H9 (cell line): ENCODE measurements around the gene GPALPP1. TPM values are rescaled to one million over a fixed set of nuclear protein-coding genes. Genes with fewer than 3 reads are reported as not detected.

ENCODE experiments used
- DNase-seq: peaks from one replicate; pipeline ENCODE4 v3.0.0-alpha.2; 2017
- H2AFZ ChIP-seq: one replicate; pipeline ENCODE4 v1.6.1; 2013; ENCODE audit warnings: mild to moderate bottlenecking, low read length, control low read depth, moderate library complexity
- H2AK5ac ChIP-seq: 2 replicates; pipeline ENCODE4 v1.6.1; 2013; ENCODE audit warnings: low read length, control low read depth, mixed read lengths; ENCODE audit not compliant: insufficient read length
- H2BK120ac ChIP-seq: one replicate; pipeline ENCODE4 v1.6.1; 2013; ENCODE audit warnings: low read depth, mild to moderate bottlenecking, low read length, control low read depth, inconsistent platforms; ENCODE audit not compliant: poor library complexity, severe bottlenecking
- H2BK12ac ChIP-seq: 2 replicates; pipeline ENCODE4 v1.6.1; 2013; ENCODE audit warnings: low read length, control low read depth, mixed read lengths, low read depth; ENCODE audit not compliant: insufficient read length
- H2BK15ac ChIP-seq: 2 replicates; pipeline ENCODE4 v1.6.1; 2013; ENCODE audit warnings: low read depth, low read length, control low read depth
- H2BK20ac ChIP-seq: one replicate; pipeline ENCODE4 v1.6.1; 2013; ENCODE audit warnings: low read depth, mild to moderate bottlenecking, low read length, control low read depth, inconsistent platforms; ENCODE audit not compliant: poor library complexity, severe bottlenecking
- H2BK5ac ChIP-seq: 2 replicates; pipeline ENCODE4 v1.6.1; 2013; ENCODE audit warnings: low read length, control low read depth, mixed read lengths; ENCODE audit not compliant: insufficient read length
- H3K14ac ChIP-seq: 2 replicates; pipeline ENCODE4 v1.6.1; 2013; ENCODE audit warnings: low read length, control low read depth; ENCODE audit not compliant: insufficient read depth
- H3K18ac ChIP-seq: 2 replicates; pipeline ENCODE4 v1.6.1; 2013; ENCODE audit warnings: low read depth, mild to moderate bottlenecking, mixed read lengths, low read length, control low read depth; ENCODE audit not compliant: insufficient read length
- H3K23ac ChIP-seq: 2 replicates; pipeline ENCODE4 v1.6.1; 2013; ENCODE audit warnings: low read length, control low read depth, mixed read lengths, low read depth; ENCODE audit not compliant: insufficient read length
- H3K23me2 ChIP-seq: 2 replicates; pipeline ENCODE4 v1.6.1; 2013; ENCODE audit warnings: low read depth, mild to moderate bottlenecking, mixed read lengths, low read length, control low read depth; ENCODE audit not compliant: insufficient read length, poor library complexity, severe bottlenecking
- H3K27ac ChIP-seq: 2 replicates; pipeline ENCODE4 v1.5.1; 2013; ENCODE audit warnings: low read length, control low read depth, mixed read lengths, low read depth; ENCODE audit not compliant: insufficient read length
- H3K27me3 ChIP-seq: 2 replicates; pipeline ENCODE4 v1.6.1; 2013; ENCODE audit warnings: low read length, control low read depth, inconsistent platforms; ENCODE audit not compliant: insufficient read depth
- H3K4ac ChIP-seq: 2 replicates; pipeline ENCODE4 v1.6.1; 2013; ENCODE audit warnings: low read depth, mild to moderate bottlenecking, control low read depth, inconsistent platforms, low read length, moderate library complexity
- H3K4me1 ChIP-seq: 2 replicates; pipeline ENCODE4 v1.6.1; 2013; ENCODE audit warnings: low read length, control low read depth, inconsistent platforms; ENCODE audit not compliant: insufficient read depth
- H3K4me2 ChIP-seq: 2 replicates; pipeline ENCODE4 v1.6.1; 2013; ENCODE audit warnings: low read length, control low read depth, mixed read lengths; ENCODE audit not compliant: insufficient read length, insufficient read depth
- H3K56ac ChIP-seq: 2 replicates; pipeline ENCODE4 v1.6.1; 2013; ENCODE audit warnings: low read depth, mild to moderate bottlenecking, mixed read lengths, low read length, control low read depth; ENCODE audit not compliant: insufficient read length
- H3K79me1 ChIP-seq: 2 replicates; pipeline ENCODE4 v1.6.1; 2013; ENCODE audit warnings: low read depth, mild to moderate bottlenecking, moderate library complexity, low read length, control low read depth, inconsistent platforms; ENCODE audit not compliant: insufficient read depth, poor library complexity, severe bottlenecking
- H3K79me2 ChIP-seq: 2 replicates; pipeline ENCODE4 v1.6.1; 2013; ENCODE audit warnings: low read length, control low read depth, inconsistent platforms; ENCODE audit not compliant: insufficient read depth
- H3K9ac ChIP-seq: 2 replicates; pipeline ENCODE4 v1.6.1; 2013; ENCODE audit warnings: low read length, control low read depth, mixed read lengths; ENCODE audit not compliant: insufficient read length; ENCODE audit errors: extremely low read depth
- H3K9me3 ChIP-seq: one replicate; pipeline ENCODE4 v1.6.1; 2013; ENCODE audit warnings: low read depth, low read length, inconsistent platforms; ENCODE audit not compliant: control insufficient read depth
- H3T11ph ChIP-seq: one replicate; pipeline ENCODE4 v1.6.1; 2013; ENCODE audit warnings: mild to moderate bottlenecking, low read length, control low read depth, inconsistent platforms
- H4K20me1 ChIP-seq: one replicate; pipeline ENCODE4 v1.6.1; 2013; ENCODE audit not compliant: control insufficient read depth, insufficient read length, insufficient read depth
- H4K5ac ChIP-seq: 2 replicates; pipeline ENCODE4 v1.6.1; 2013; ENCODE audit warnings: low read depth, mild to moderate bottlenecking, mixed read lengths, low read length, control low read depth; ENCODE audit not compliant: insufficient read length
- H4K8ac ChIP-seq: replicated peaks from 2 replicates; pipeline ENCODE4 v1.6.1; 2013; ENCODE audit warnings: low read length, control low read depth, mixed read lengths, low read depth; ENCODE audit not compliant: insufficient read length
- H4K91ac ChIP-seq: 2 replicates; pipeline ENCODE4 v1.6.1; 2013; ENCODE audit warnings: low read depth, mild to moderate bottlenecking, moderate library complexity, mixed read lengths, low read length, control low read depth; ENCODE audit not compliant: insufficient read length
- H3K27ac Mint-ChIP-seq, 3 experiments: 2 replicates in 2 of 3; 3 replicates in 1 of 3; pipeline ENCODE4 v1.8.0; 2020 to 2021; ENCODE audit warnings: mixed read lengths in 3 of 3, mild to moderate bottlenecking in 1 of 3, moderate library complexity in 1 of 3
- H3K27me3 Mint-ChIP-seq: 2 replicates; pipeline ENCODE4 v1.8.0; 2021; ENCODE audit warnings: low read depth, mild to moderate bottlenecking, moderate library complexity, mixed read lengths
- H3K36me3 Mint-ChIP-seq, 3 experiments: 2 replicates in 2 of 3; 3 replicates in 1 of 3; pipeline ENCODE4 v1.8.0; 2020 to 2021; ENCODE audit warnings: low read depth in 3 of 3, mixed read lengths in 3 of 3; ENCODE audit not compliant: insufficient read depth in 1 of 3
- H3K4me1 Mint-ChIP-seq, 2 experiments: 2 replicates each; pipeline ENCODE4 v1.8.0; 2020; ENCODE audit warnings: mixed read lengths in 2 of 2
- H3K4me3 Mint-ChIP-seq, 2 experiments: 2 replicates in 1 of 2; 3 replicates in 1 of 2; pipeline ENCODE4 v1.8.0; 2020 to 2021; ENCODE audit warnings: mild to moderate bottlenecking in 2 of 2, mixed read lengths in 2 of 2, moderate library complexity in 1 of 2
- H3K9me3 Mint-ChIP-seq, 2 experiments: 2 replicates in 1 of 2; 3 replicates in 1 of 2; pipeline ENCODE4 v1.8.0; 2020; ENCODE audit warnings: mild to moderate bottlenecking in 2 of 2, mixed read lengths in 2 of 2, moderate library complexity in 1 of 2
- WGBS: extraction: QIAGEN DNeasy Blood & Tissue Kit; methylation state at CpG from one replicate; pipeline ENCODE4 v1.1.7; 2013; ENCODE audit warnings: missing lambda C conversion rate, low lambda C conversion rate, mixed read lengths; ENCODE audit not compliant: insufficient read length; ENCODE audit errors: extremely low coverage; 5-methylcytosine and 5-hydroxymethylcytosine counted together
- total RNA-seq: library from RNA; stranded (reverse); gene quantifications from 2 replicates; pipeline ENCODE4 v1.2.1, GENCODE V29; 2021
- TF ChIP-seq, protein P1 (sequence below): fragments of 200-600 bp; sonication (generic); conservative IDR thresholded peaks from 3 replicates; pipeline ENCODE4 v1.8.0; 2021; ENCODE audit warnings: antibody characterized with exemption, mild to moderate bottlenecking

Gene GPALPP1
- total RNA-seq, 1 experiment from 2014 or later, result 21.9 TPM

DNA sequence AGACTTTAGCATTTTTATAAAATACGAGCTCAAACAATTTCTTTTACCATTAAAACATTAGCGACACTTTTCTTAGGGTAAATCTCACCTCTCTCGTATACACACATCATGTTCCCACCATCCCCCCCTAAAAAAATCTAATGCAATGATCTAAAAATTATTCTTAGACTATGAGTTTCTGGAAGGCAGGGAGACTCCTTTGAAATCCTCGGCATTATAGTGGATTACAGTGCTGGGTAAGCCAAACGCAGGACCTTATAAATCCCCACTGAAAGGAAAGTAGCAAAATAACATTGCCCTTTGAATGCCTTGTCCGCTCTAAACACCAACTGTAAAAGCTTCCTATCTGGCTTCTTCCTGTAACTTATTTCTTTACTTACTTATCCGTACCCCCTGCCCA lies 35.1 kb upstream of the GPALPP1 start:
- Histone ChIP-seq H3K56ac (no peak overlapping the region), H3K9ac (no peak overlapping the region), H3K4me1 (no peaks in the 10 kb centered on the region), H3K23me2 (no peaks in the 10 kb centered on the region), H3K18ac (no peak overlapping the region), H2AK5ac (no peak overlapping the region), H2BK12ac (no peak overlapping the region), H2BK5ac (no peak overlapping the region), H3K4ac (no peak overlapping the region), H3K79me1 (no peaks in the 10 kb centered on the region), H3K79me2 (0 out of 2 replicates have a peak, but pooled peaks cover under 1% of the 10 kb centered on the region), H3K27ac (no peak overlapping the region), H4K5ac (no peak overlapping the region), H4K8ac (no peak overlapping the region), H4K20me1 (no peaks in the 10 kb centered on the region), H2BK120ac (no peak overlapping the region), H3K27me3 (no peaks in the 10 kb centered on the region), H2BK15ac (no peak overlapping the region), H3K23ac (no peak overlapping the region), H3T11ph (no peak overlapping the region), H2BK20ac (no peak overlapping the region), H3K14ac (no peak overlapping the region), H3K4me2 (no peak overlapping the region), H2AFZ (no peak overlapping the region), H4K91ac (no peak overlapping the region), H3K9me3 (no peaks in the 10 kb centered on the region)
- WGBS, result no CpG with 5 or more reads among the region's 7 CpGs
- no peaks in the 10 kb centered on the region for H3K27me3 Mint-ChIP-seq
- TF ChIP-seq, protein P1, sequence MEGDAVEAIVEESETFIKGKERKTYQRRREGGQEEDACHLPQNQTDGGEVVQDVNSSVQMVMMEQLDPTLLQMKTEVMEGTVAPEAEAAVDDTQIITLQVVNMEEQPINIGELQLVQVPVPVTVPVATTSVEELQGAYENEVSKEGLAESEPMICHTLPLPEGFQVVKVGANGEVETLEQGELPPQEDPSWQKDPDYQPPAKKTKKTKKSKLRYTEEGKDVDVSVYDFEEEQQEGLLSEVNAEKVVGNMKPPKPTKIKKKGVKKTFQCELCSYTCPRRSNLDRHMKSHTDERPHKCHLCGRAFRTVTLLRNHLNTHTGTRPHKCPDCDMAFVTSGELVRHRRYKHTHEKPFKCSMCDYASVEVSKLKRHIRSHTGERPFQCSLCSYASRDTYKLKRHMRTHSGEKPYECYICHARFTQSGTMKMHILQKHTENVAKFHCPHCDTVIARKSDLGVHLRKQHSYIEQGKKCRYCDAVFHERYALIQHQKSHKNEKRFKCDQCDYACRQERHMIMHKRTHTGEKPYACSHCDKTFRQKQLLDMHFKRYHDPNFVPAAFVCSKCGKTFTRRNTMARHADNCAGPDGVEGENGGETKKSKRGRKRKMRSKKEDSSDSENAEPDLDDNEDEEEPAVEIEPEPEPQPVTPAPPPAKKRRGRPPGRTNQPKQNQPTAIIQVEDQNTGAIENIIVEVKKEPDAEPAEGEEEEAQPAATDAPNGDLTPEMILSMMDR, result no peak
- no peak overlapping the region for H3K4me3 Mint-ChIP-seq
- no peaks in the 10 kb centered on the region for H3K4me1 Mint-ChIP-seq
- H3K36me3 Mint-ChIP-seq, result peaks cover 8 to 24% (median 11%) of the 10 kb centered on the region in 3 experiments; a peak in 6 of 7 replicates
- DNase-seq, result no peak
- H3K27ac Mint-ChIP-seq, result peak overlapping the region in 1 of 3 experiments; percentile 6; a peak in 1 of 7 replicates
- no peaks in the 10 kb centered on the region for H3K9me3 Mint-ChIP-seq
